Caco-2 (cell line): ENCODE results near the gene TMEM63C. TPM values are rescaled to one million over a fixed set of nuclear protein-coding genes. Genes with fewer than 3 reads are reported as not detected.

Source experiments
- BruUV-seq: library from RNA; stranded (reverse); fragments of 400-500 nt; replicated peaks from 2 replicates; lab custom pipeline; 2021; lab: Mats Ljungman, UMichigan
- CTCF ChIA-PET: fragments of 300-600 bp; sonication (Branson Sonifier 250); formaldehyde crosslinking; loops from one replicate; lab custom pipeline; 2022; ENCODE audit warnings: antibody characterized with exemption; lab: Charles Lee
- POLR2A ChIA-PET: fragments of 300-600 bp; sonication (Branson Sonifier 250); formaldehyde crosslinking; loops from one replicate; lab custom pipeline; 2022; ENCODE audit warnings: antibody characterized with exemption; lab: Charles Lee
- DNase-seq, 2 experiments: peaks; one replicate each; pipeline versions ENCODE4 v3.0.0 to v3.0.0-alpha.2; 2020 to 2022
- H3K27me3 ChIP-seq: replicated peaks from 2 replicates; pipeline ENCODE4 v1.6.0; 2011; ENCODE audit warnings: low read length; ENCODE audit not compliant: control insufficient read depth, insufficient read depth
- H3K36me3 ChIP-seq: 2 replicates; pipeline ENCODE4 v1.5.1; 2011; ENCODE audit warnings: low read length; ENCODE audit not compliant: control insufficient read depth, insufficient read depth
- H3K4me1 ChIP-seq: fragments of 250-450 bp; sonication (Bioruptor Pico); 2 replicates; pipeline ENCODE4 v1.5.1; 2020; ENCODE audit warnings: mild to moderate bottlenecking
- H3K4me3 ChIP-seq: 2 replicates; pipeline ENCODE4 v1.5.1; 2011; ENCODE audit warnings: low read depth, mild to moderate bottlenecking, control low read depth, low read length
- H3K9me3 ChIP-seq: fragments of 250-450 bp; sonication (Bioruptor Pico); 2 replicates; pipeline ENCODE4 v1.5.1; 2020; ENCODE audit warnings: mild to moderate bottlenecking, moderate library complexity
- H3K27ac Mint-ChIP-seq: one replicate; pipeline ENCODE4 v1.8.0; 2022; ENCODE audit warnings: mixed read lengths; ENCODE audit not compliant: unreplicated experiment
- H3K27me3 Mint-ChIP-seq: one replicate; pipeline ENCODE4 v1.8.0; 2022; ENCODE audit warnings: mixed read lengths; ENCODE audit not compliant: insufficient read depth, unreplicated experiment
- H3K36me3 Mint-ChIP-seq: one replicate; pipeline ENCODE4 v1.8.0; 2022; ENCODE audit warnings: mild to moderate bottlenecking, mixed read lengths; ENCODE audit not compliant: insufficient read depth, unreplicated experiment
- H3K4me1 Mint-ChIP-seq: one replicate; pipeline ENCODE4 v1.8.0; 2022; ENCODE audit warnings: low read depth, mixed read lengths; ENCODE audit not compliant: unreplicated experiment
- H3K4me3 Mint-ChIP-seq: one replicate; pipeline ENCODE4 v1.8.0; 2022; ENCODE audit warnings: mild to moderate bottlenecking, moderate library complexity, mixed read lengths; ENCODE audit not compliant: unreplicated experiment
- H3K9me3 Mint-ChIP-seq: one replicate; pipeline ENCODE4 v1.8.0; 2022; ENCODE audit warnings: mixed read lengths; ENCODE audit not compliant: unreplicated experiment
- intact Hi-C: fragments of 100-400 bp; cut with micrococcal nuclease; formaldehyde crosslinking; loops from one replicate; pipeline ENCODE4 v1.10.0; 2022; ENCODE audit not compliant: unreplicated experiment
- total RNA-seq: library from RNA; stranded (reverse); gene quantifications from 2 replicates; pipeline ENCODE4 v1.2.3, GENCODE V29; 2022
- TF ChIP-seq, protein P1 (sequence below), 2 experiments: fragments of 200-600 bp in 1 of 2; IDR thresholded peaks; 1 replicate in 1 of 2; 2 replicates in 1 of 2; pipeline versions ENCODE4 v1.5.1 to v1.8.0; 2011 to 2022; ENCODE audit warnings: antibody characterized with exemption in 1 of 2, control low read depth in 1 of 2, inconsistent platforms in 1 of 2, low read depth in 1 of 2, low read length in 1 of 2, mild to moderate bottlenecking in 1 of 2, moderate library complexity in 1 of 2; ENCODE audit not compliant: insufficient read depth in 1 of 2, severe bottlenecking in 1 of 2, unreplicated experiment in 1 of 2

The TMEM63C gene
- total RNA-seq, 1 experiment from 2014 or later: 1.3 TPM

- ChIA-PET CTCF (interaction anchor here (1.6 kb wide), 2 partner anchors 10 to 11 kb away, joined by 3 to 6 read pairs; no protein-coding TSS in a partner anchor), POLR2A (no interaction called here)
- Mint-ChIP-seq H3K27ac (no peak overlapping the region), H3K9me3 (no peaks in the 10 kb centered on the region), H3K4me3 (peak overlapping the region; percentile 63), H3K27me3 (peaks cover 32% of the 10 kb centered on the region), H3K36me3 (no peaks in the 10 kb centered on the region), H3K4me1 (no peaks in the 10 kb centered on the region)
- Histone ChIP-seq H3K4me3 (peak overlapping the region; percentile 34), H3K4me1 (no peaks in the 10 kb centered on the region), H3K27me3 (peaks cover 3% of the 10 kb centered on the region), H3K9me3 (no peaks in the 10 kb centered on the region), H3K36me3 (no peaks in the 10 kb centered on the region)
- no peak for DNase-seq
- TF ChIP-seq, protein P1, sequence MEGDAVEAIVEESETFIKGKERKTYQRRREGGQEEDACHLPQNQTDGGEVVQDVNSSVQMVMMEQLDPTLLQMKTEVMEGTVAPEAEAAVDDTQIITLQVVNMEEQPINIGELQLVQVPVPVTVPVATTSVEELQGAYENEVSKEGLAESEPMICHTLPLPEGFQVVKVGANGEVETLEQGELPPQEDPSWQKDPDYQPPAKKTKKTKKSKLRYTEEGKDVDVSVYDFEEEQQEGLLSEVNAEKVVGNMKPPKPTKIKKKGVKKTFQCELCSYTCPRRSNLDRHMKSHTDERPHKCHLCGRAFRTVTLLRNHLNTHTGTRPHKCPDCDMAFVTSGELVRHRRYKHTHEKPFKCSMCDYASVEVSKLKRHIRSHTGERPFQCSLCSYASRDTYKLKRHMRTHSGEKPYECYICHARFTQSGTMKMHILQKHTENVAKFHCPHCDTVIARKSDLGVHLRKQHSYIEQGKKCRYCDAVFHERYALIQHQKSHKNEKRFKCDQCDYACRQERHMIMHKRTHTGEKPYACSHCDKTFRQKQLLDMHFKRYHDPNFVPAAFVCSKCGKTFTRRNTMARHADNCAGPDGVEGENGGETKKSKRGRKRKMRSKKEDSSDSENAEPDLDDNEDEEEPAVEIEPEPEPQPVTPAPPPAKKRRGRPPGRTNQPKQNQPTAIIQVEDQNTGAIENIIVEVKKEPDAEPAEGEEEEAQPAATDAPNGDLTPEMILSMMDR (IDR thresholded peaks at IDR 0.05; ENCODE audit: insufficient read depth in 1 of 2, low read depth in 1 of 2, low read length in 1 of 2, severe bottlenecking in 1 of 2, unreplicated experiment in 1 of 2): no peak
- no TSS peak for BruUV-seq
- intact Hi-C loops: no loop called here
Measured at GRCh38 chr14:77140359-77141213, 41.0 kb upstream of the TMEM63C start.

- no peaks in the 10 kb centered on the region for H3K4me1 ChIP-seq
- intact Hi-C loops: no loop called here
- no TSS peak for BruUV-seq
- no peaks in the 10 kb centered on the region for H3K9me3 ChIP-seq
- DNase-seq: peak in 1 of 2 experiments; percentile 66
- ChIA-PET CTCF (interaction anchor here (1.6 kb wide), 1 partner anchor 9 kb away, joined by 3 read pairs; no protein-coding TSS in a partner anchor), POLR2A (no interaction called here)
- no peaks in the 10 kb centered on the region for H3K9me3 Mint-ChIP-seq
- peak within 1 kb of the TSS; percentile 34 for H3K4me3 ChIP-seq
- TF ChIP-seq, protein P1 (IDR thresholded peaks at IDR 0.05; ENCODE audit: insufficient read depth in 1 of 2, low read depth in 1 of 2, low read length in 1 of 2, severe bottlenecking in 1 of 2, unreplicated experiment in 1 of 2): peak; percentile 50 to 60
- H3K36me3 Mint-ChIP-seq: no peaks in the 10 kb centered on the region
- H3K4me3 Mint-ChIP-seq: peak within 1 kb of the TSS; percentile 63
- H3K4me1 Mint-ChIP-seq: no peaks in the 10 kb centered on the region
- H3K27me3 ChIP-seq: peaks cover 3% of the 10 kb centered on the region
- H3K36me3 ChIP-seq: no peaks in the 10 kb centered on the region
- H3K27ac Mint-ChIP-seq: no peak within 1 kb of the TSS
- H3K27me3 Mint-ChIP-seq: peaks cover 39% of the 10 kb centered on the region
Measured at GRCh38 chr14:77141214-77142004, 40.2 kb upstream of the TMEM63C start, which contains the start of gene ZDHHC22. Gene ZDHHC22, minus strand, starts transcription at chr14:77141791. Its CDS starts 2,053 bp downstream, at chr14:77139738.
